NCI-H82 (cell line): ENCODE results near the gene MDFI.

ENCODE experiments used
- DNase-seq: peaks from one replicate; lab custom pipeline; 2025; lab: John Stamatoyannopoulos, UW

The MDFI gene

DNA sequence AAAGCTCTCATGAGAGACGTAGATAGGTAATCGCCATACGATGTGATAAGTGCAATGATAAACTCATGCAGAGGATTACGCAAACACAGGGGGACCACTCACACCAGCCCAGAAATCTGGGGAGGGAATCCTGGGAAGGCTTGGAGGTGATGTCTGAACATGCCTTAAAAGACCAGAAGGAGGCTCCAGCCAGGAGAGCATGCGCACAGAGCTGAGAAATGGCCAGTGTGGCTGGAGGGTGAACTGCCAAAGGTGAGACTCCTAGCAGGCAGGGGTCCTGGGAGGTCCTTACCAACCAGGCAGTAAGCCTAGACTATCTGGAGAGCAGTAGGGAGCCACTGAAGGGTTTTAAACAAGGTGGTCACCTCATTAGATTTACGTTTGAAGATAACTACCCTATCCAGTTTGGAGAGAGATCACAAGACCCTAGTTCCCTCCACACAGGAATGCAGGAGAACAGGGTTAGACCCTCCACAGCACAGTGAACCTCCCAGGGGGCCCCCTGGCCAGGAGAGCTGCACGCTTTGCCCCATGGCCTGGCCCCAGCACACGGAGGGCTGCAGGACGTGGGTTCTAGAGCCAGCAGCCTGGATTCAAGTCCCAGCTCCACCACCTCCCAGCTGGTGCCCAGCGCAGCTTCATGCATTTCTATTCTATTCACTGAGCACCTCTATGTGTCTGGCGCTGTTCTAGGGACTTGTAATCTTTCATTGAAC is 13.1 kb downstream of the MDFI start:
- no peak for DNase-seq

DNA sequence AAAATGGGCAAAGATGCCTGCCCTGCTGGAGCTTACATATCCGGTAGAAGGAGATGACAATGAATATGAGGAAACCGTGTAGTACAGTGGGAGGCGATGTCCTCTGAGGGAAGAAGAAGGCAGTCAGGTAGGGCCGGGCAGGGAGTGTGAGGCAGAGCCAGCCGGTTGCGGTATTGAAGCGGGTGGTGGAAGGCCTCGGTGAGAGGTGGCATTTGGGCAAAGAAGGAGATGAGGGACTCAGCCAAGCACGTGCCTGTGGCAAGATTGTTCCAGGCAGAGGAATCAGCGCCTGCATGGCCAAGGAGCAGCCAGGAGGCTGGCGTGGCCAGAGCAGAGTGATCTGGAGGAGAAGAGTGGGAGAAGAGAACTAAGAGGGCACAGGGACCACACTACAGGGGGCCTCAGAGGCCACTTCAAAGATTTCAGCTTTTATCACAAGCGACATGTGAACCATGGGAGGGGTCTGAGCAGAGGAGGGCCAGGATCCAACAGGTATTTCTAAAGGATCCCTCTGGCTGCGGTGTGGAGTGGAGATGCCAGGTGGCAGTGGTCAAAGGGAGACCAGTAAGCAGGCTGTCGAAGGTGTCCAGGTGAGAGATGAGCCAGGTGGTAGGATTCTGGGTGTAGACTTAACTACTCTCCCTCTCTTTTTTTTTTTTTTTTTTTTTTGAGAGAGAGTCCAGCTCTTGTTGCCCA is 13.8 kb downstream of the MDFI start:
- DNase-seq: no peak

- DNase-seq: no peak
These were observed 14.8 kb downstream of the MDFI start for GRCh38 chr6:41652866-41653652.

- no peak for DNase-seq
These were observed 15.4 kb downstream of the MDFI start for GRCh38 chr6:41653691-41654090.

GRCh38 chr6:41654151-41654697 is 16.0 kb downstream of the MDFI start:
- peak; percentile 55 for DNase-seq

DNA sequence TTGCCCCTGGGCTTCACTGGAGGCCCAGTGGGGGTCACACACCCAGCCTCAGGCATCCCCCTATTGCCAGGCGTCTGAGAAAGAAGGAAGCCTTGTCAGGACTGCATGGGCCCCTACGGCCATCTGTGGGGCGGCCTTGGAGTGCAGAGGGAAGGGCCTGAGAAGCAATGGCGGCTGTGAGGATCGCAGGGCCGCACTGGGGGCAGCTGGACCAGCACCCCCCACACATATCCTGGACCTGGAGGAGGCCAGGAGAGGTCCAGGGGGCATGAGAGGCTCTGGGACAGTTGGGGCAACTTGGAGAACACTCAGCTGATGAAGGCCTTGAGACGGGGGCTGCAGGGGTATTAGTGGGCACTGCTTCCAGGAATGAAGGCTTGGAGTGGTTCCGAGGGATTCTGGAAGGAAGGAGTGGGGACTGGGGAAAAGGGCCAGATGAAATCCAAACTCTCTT is 16.5 kb downstream of the MDFI start:
- DNase-seq: no peak

GRCh38 chr6:41655176-41655575 is 16.9 kb downstream of the MDFI start:
- no peak for DNase-seq

GRCh38 chr6:41655646-41656001 is 17.4 kb downstream of the MDFI start:
- no peak for DNase-seq

- no peak for DNase-seq
These were observed 17.9 kb downstream of the MDFI start for GRCh38 chr6:41656002-41656691.

DNA sequence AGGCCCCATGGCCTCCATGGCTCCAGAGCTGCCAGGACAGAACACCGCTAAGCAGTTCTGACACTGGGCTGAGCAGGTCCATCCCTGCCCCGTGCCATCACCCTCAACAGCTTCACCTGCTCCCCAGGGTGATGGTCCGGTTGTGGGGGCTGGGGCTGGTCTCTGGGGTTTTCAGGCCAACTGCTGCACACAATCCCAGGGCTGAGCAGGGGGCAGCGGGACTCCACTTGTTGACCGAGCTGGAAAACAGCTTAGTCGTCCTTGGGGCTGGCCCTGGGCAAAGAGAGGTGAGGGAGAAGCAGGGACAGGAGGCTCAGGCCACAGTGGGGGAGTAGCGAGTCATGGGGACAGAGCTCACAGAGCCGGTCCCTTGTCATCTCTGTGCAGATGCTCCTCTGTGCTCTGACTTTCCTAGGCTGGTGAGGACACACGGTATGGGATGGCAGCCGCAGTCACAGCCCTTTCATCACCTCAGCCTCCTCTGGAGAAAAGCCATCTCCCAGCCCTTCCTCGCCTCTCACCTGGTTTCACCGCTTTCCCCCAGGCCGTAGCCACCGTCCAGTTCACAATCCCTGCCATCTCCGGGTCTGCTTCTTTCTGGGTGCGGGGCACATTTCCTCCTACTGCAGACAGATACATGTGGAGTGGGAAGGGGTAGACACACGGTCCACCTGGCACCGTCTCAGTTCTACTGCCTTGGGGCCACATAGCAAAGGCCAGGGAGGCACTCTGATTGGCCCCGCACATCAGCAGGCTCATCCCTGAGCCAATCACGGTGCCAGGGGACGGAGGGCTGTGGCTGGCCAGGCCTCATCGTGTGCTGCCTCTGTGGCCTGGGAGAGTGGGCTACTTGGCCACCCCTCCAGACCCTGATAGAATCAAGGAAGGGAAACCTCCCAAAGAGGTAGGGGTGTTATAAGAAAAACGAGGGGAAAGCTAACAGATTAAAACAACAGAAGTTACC is 19.1 kb downstream of the MDFI start:
- DNase-seq: no peak

- no peak for DNase-seq
These were observed 20.4 kb downstream of the MDFI start for GRCh38 chr6:41658636-41659035.

DNA sequence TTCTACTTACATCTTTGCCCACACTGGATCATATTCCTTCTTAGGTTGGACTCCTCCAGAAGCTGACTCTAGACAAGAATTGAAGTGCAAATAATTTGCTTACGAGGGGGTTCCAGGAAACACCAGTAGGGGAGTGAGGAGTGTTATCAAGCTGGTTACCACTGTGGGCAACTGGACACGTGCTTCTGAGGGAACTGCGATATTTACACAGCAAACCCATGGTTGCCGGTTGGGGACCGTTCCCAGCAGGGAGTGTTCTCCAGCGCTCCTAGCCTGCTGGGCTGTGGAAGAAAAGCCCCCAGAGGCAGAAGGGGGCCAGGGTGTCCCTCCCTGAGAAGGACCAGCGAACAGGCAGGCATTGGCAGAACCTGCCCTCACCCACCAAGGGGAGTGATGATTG is 21.7 kb downstream of the MDFI start:
- no peak for DNase-seq

DNA sequence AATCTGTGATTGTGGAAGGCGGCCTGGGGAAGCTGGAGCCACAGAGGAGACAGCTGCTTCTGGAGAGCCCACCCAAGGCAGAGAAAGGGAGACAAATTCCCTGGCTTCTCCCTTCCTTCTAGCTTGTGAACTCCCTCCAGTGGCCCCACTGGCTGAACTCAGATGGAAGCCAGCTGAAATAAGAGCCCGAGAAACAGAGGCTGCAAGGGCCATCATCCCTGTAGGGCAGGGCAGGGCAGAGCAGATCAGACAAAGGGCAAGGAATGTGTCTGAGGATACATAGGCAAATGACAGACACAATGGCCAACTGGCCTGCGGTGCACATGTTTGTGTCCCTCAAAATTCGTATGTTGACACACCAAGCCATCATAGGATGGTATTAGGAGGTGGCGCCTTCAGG is 25.3 kb downstream of the MDFI start:
- no peak for DNase-seq

GRCh38 chr6:41664271-41664670 is 26.0 kb downstream of the MDFI start:
- no peak for DNase-seq

DNA sequence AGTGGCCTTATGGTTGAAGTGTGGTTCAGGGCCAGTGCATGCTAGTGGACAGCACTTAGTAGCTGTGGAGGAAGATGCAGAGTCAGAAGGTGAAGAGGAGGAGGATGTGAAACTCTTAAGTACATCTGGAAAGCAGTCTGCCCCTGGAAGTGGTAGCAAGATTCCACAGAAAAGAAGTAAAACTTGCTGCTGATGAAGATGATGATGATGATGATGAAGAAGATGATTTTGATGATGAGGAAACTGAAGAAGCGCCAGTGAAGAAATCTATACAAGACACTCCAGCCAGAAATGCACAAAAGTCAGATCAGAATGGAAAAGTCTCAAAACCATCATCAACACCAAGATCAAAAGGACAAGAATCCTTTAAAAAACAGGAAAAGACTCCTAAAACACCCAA is 28.9 kb downstream of the MDFI start:
- DNase-seq: no peak

DNA sequence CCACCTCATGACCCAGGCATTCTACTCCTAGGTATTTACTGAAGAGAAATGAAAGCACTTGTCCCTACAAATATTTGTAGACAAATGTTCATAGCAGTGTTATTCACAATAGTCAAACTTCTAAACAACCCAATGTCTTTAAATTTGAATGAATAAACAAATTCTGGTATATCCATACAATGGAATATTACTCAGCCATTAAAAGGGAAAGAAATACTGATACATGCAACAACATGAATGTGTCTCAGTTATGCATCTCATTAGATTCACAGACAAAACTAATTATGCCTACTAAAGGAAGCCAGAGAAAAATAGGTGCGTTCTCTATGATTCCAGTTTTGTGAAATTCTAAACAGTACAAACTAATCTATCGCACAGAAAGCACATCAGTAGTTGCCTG is 30.7 kb downstream of the MDFI start:
- no peak for DNase-seq

DNA sequence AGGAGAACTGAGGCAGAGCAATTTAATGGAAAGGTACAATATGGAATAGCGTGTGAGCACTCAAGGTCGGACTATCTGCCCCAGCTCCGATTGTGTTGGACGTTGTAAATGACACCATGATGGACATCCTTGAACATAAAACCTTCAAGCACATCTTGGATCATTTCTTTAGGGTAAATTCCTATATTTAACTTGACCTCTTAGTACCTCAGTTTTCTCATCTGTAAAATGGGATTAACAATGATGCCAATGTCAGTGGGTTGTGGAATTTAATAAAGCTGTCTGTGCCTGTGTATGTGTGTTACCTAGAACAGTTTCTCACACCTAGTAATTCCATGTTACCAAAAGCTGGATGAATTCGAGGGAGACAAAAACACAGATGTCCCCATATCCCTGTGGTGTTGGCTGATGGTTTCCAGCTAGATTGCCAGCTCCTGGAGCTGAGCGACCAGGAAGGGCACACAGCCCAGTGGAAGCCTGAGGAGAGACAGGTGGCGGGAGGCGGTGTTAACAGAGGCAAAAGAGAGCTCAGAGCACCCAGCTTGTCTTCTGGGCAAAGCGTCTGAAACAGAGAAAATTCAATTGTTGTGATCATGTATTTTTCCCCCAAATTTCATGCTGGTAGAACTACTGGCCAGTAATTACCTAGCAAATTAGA is 32.6 kb downstream of the MDFI start:
- no peak for DNase-seq

GRCh38 chr6:41671376-41671775 is 33.1 kb downstream of the MDFI start:
- no peak for DNase-seq

DNA sequence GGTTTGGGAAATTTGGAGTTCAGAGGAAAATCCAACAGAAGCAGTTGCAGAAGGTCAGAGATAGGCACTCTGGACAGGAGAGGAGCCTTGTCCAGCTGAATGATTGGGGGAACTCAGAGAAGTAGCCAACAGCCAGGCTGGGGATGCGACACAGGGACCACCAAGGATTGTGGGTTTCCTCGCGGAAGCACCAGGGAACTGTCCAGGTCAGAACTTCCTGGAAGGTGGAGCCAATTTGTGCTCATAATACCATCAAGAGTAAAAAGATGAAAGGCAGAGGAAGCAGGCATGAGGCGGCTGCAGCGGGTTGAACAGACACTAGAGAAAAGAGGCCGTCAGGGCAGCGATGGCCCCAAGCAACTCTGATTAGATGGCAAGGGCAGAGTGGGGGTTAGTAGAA is 33.7 kb downstream of the MDFI start:
- no peak for DNase-seq
